K562 (cell line): ENCODE results near the gene OR5D18. TPM values are rescaled to one million over a fixed set of nuclear protein-coding genes. Genes with fewer than 3 reads are reported as not detected.
A peak's percentile ranks its signal among the peaks of the same experiment; 100 is the strongest.

Experiments
- ATAC-seq: fragments of 200-7000 bp; cut with Tn5 transposase; 3 replicates; pipeline ENCODE4 v1.9.1; 2020; ENCODE audit warnings: moderate library complexity
- BruUV-seq: library from RNA; stranded (reverse); fragments of 400-500 nt; replicated peaks from 2 replicates; lab custom pipeline; 2021; lab: Mats Ljungman, UMichigan
- CTCF ChIA-PET: fragments of 300-600 bp; formaldehyde crosslinking; extraction: SDS; loops from one replicate; lab custom pipeline; 2021; ENCODE audit warnings: low intra/inter-chr PET ratio; lab: Yijun Ruan, JAX
- POLR2A ChIA-PET: fragments of 300-600, 350-650 bp; sonication (Branson Sonifier 250); formaldehyde crosslinking; extraction: SDS; loops from one replicate; lab custom pipeline; 2021; ENCODE audit warnings: antibody characterized with exemption, inconsistent platforms; lab: Yijun Ruan, JAX
- DNase-seq, 4 experiments: peaks; one replicate each; pipeline versions ENCODE4 v3.0.0 to v3.0.0-alpha.2; 2011 to 2018; ENCODE audit warnings: low spot score in 3 of 4, mixed read lengths in 3 of 4; ENCODE audit errors: extremely low read depth in 1 of 4
- FAIRE-seq: peaks from 2 replicates; lab custom pipeline; 2011; peaks lifted over from hg19 to GRCh38; lab: Jason Lieb, UNC
- H2AFZ ChIP-seq: 2 replicates; pipeline ENCODE4 v1.6.0; 2011; ENCODE audit warnings: low read depth, low read length, control low read depth, inconsistent platforms
- H3K27ac ChIP-seq: fragments of 200-600 bp; 3 replicates; pipeline ENCODE4 v1.8.0; 2011; ENCODE audit warnings: low read depth, mild to moderate bottlenecking, control low read depth, inconsistent platforms, low read length, moderate library complexity, mixed read lengths; ENCODE audit errors: extremely low read depth
- H3K27me3 ChIP-seq, 2 experiments: fragments of 300-600 bp in 1 of 2; 2 replicates in 1 of 2; 3 replicates in 1 of 2; pipeline versions ENCODE4 v1.6.0 to v1.8.0; 2011; ENCODE audit warnings: inconsistent platforms in 2 of 2, low read length in 2 of 2, mild to moderate bottlenecking in 1 of 2, mixed read lengths in 1 of 2, moderate library complexity in 1 of 2; ENCODE audit not compliant: control insufficient read depth in 2 of 2, insufficient read depth in 2 of 2
- H3K36me3 ChIP-seq: fragments of 300-600 bp; 3 replicates; pipeline ENCODE4 v1.8.0; 2011; ENCODE audit warnings: mild to moderate bottlenecking, low read length, inconsistent platforms; ENCODE audit not compliant: control insufficient read depth, insufficient read depth
- H3K4me1 ChIP-seq, 2 experiments: fragments of 200-600 bp in 1 of 2; replicated peaks in 1 of 2; 2 replicates in 1 of 2; 3 replicates in 1 of 2; pipeline versions ENCODE4 v1.5.1 to v1.8.0; 2011; ENCODE audit warnings: inconsistent platforms in 2 of 2, low read length in 2 of 2, mild to moderate bottlenecking in 1 of 2, mixed read lengths in 1 of 2, moderate library complexity in 1 of 2; ENCODE audit not compliant: control insufficient read depth in 2 of 2, insufficient read depth in 2 of 2
- H3K4me2 ChIP-seq: 2 replicates; pipeline ENCODE4 v1.6.1; 2011; ENCODE audit warnings: low read length, control low read depth, inconsistent platforms, mixed read lengths; ENCODE audit not compliant: insufficient read depth
- H3K4me3 ChIP-seq: fragments of 200-600 bp; sonication (generic), shearing (Covaris generic); 2 replicates; pipeline ENCODE4 v1.5.1; 2016; ENCODE audit warnings: control low read depth, inconsistent platforms
- H3K79me2 ChIP-seq: fragments of 200-600 bp; 3 replicates; pipeline ENCODE4 v1.8.0; 2011; ENCODE audit warnings: low read length, inconsistent platforms; ENCODE audit not compliant: control insufficient read depth, insufficient read depth
- H3K9ac ChIP-seq, 2 experiments: 2 replicates each; pipeline versions ENCODE4 v1.6.0 to v1.6.1; 2011; ENCODE audit warnings: low read depth in 2 of 2, low read length in 2 of 2, control low read depth in 1 of 2, inconsistent platforms in 1 of 2, mild to moderate bottlenecking in 1 of 2, mixed read lengths in 1 of 2; ENCODE audit not compliant: insufficient read depth in 1 of 2
- H3K9me1 ChIP-seq: one replicate; pipeline ENCODE4 v1.6.0; 2011; ENCODE audit warnings: inconsistent platforms, mild to moderate bottlenecking, low read length, moderate library complexity; ENCODE audit not compliant: control insufficient read depth, insufficient read depth
- H3K9me3 ChIP-seq: replicated peaks from 2 replicates; pipeline ENCODE4 v1.5.1; 2011; ENCODE audit warnings: low read depth, low read length, inconsistent platforms; ENCODE audit not compliant: control insufficient read depth, insufficient read depth
- H4K20me1 ChIP-seq: replicated peaks from 2 replicates; pipeline ENCODE4 v1.6.1; 2011; ENCODE audit warnings: low read length, inconsistent platforms, mixed read lengths; ENCODE audit not compliant: control insufficient read depth, insufficient read depth
- C11orf30 ChIP-seq: fragments of 450-650 bp; IDR thresholded peaks from 2 replicates; pipeline ENCODE4 v1.6.1; 2016; ENCODE audit warnings: low read depth, mild to moderate bottlenecking
- ETV5 ChIP-seq: sonication (generic); formaldehyde crosslinking; IDR thresholded peaks from 2 replicates; pipeline ENCODE4 v1.4.0; 2020; ENCODE audit warnings: low read depth, mild to moderate bottlenecking, missing genetic modification reagents
- SLC30A9 ChIP-seq: fragments of 250-450 bp; sonication (Bioruptor Pico); IDR thresholded peaks from 2 replicates; pipeline ENCODE4 v1.8.0; 2022; ENCODE audit warnings: mild to moderate bottlenecking, moderate library complexity
- ZKSCAN8 ChIP-seq: fragments of 200-800 bp; sonication (Bioruptor generic); IDR thresholded peaks from 2 replicates; pipeline ENCODE4 v1.6.1; 2016; ENCODE audit warnings: missing genetic modification characterization, missing compliant biosample characterization
- ZNF140 ChIP-seq: fragments of 250-450 bp; sonication (Bioruptor Pico); IDR thresholded peaks from 2 replicates; pipeline ENCODE4 v1.8.0; 2021; ENCODE audit warnings: moderate library complexity, mild to moderate bottlenecking, inconsistent platforms
- ZNF316 ChIP-seq: fragments of 450-650 bp; IDR thresholded peaks from 2 replicates; pipeline ENCODE4 v1.6.1; 2016
- WGBS: fragments of 100-300 bp; shearing (Covaris generic); methylation state at CpG from one replicate; pipeline ENCODE4 v1.1.6; 2016; ENCODE audit warnings: low coverage, mixed read lengths; ENCODE audit not compliant: insufficient coverage; ENCODE audit errors: missing lambda C conversion rate; 5-methylcytosine and 5-hydroxymethylcytosine counted together
- in situ Hi-C: fragments of 300-500 bp; cut with MboI; formaldehyde crosslinking; loops from 4 replicates; pipeline ENCODE4 v1.15.0; 2018; ENCODE audit warnings: inconsistent platforms, mixed read lengths
- intact Hi-C: fragments of 100-400 bp; cut with micrococcal nuclease; formaldehyde crosslinking; loops from 2 replicates; pipeline ENCODE4 v1.14.2; 2022
- polyA plus RNA-seq, 8 experiments: library from polyadenylated mRNA; depleted of rRNA in 4 of 8; stranded (reverse) in 5 of 8; unstranded in 3 of 8; fragments of >200 nt; fragmentation: Nextera tagmentation in 2 of 8; fragmentation: Illumina TruSeq in 1 of 8; extraction: Ambion mirVana in 2 of 8; extraction: Trizol in 1 of 8; gene quantifications; 2 replicates each; pipeline versions ENCODE4 v1.2.1 to v1.2.3, GENCODE V29; 2011 to 2014; ENCODE audit warnings: inconsistent platforms in 1 of 8, missing spikeins in 1 of 8
- total RNA-seq, 7 experiments: library from RNA; depleted of rRNA in 6 of 7; stranded (reverse); fragments of >200 nt in 6 of 7; fragmentation: Illumina TruSeq in 2 of 7; extraction: Trizol in 2 of 7; gene quantifications; 2 replicates each; pipeline versions ENCODE4 v1.2.1 to v1.2.3, GENCODE V29; 2011 to 2021; ENCODE audit warnings: low replicate concordance in 1 of 7

Gene OR5D18
- total and polyA plus RNA-seq, 9 of the 15 experiments (the other 6 are each of a cell fraction or from before 2014, with no cell fraction given), result not detected

- H3K79me2 ChIP-seq, result no peaks in the 10 kb centered on the region
- no peaks in the 10 kb centered on the region for H3K4me1 ChIP-seq
- ChIA-PET CTCF (no interaction called here), POLR2A (no interaction called here)
- WGBS, result 0% methylated on average over 3 of the region's 3 CpGs
- no peak for DNase-seq
- no peak within 1 kb of the TSS for H3K4me2 ChIP-seq
- FAIRE-seq, result no peak
- no TSS peak for BruUV-seq
- in situ Hi-C loops, result no loop called here
- no peaks in the 10 kb centered on the region for H3K36me3 ChIP-seq
- H3K9me1 ChIP-seq, result no peaks in the 10 kb centered on the region
- TF ChIP-seq ZNF140 (CRISPR knock-in tag), result no peak
- no peak for TF ChIP-seq SLC30A9 (CRISPR knock-in tag)
- no peak for TF ChIP-seq ZKSCAN8 (CRISPR knock-in tag)
- no peak for ATAC-seq
- intact Hi-C loops, result no loop called here
- H3K9ac ChIP-seq, result no peak within 1 kb of the TSS
- no peaks in the 10 kb centered on the region for H4K20me1 ChIP-seq
- H3K27ac ChIP-seq, result no peak within 1 kb of the TSS
- H2AFZ ChIP-seq, result no peak within 1 kb of the TSS
- H3K27me3 ChIP-seq, result no peaks in the 10 kb centered on the region
- H3K9me3 ChIP-seq, result no peaks in the 10 kb centered on the region
- no peak within 1 kb of the TSS for H3K4me3 ChIP-seq
These were observed 19.0 kb downstream of the OR5D18 start, which contains the start of gene OR5D16 for GRCh38 chr11:55838452-55838851. Gene OR5D16, plus strand, starts transcription at chr11:55838752. Its CDS starts 0 bp downstream, at chr11:55838752.

- no peak overlapping the region for H2AFZ ChIP-seq
- WGBS, result 0% methylated on average over 2 of the region's 2 CpGs
- DNase-seq (no peak), FAIRE-seq (no peak)
- in situ Hi-C loops (no loop called here), intact Hi-C loops (no loop called here)
- CTCF ChIA-PET, result no interaction called here
- no peaks in the 10 kb centered on the region for H3K79me2 ChIP-seq
- H3K27ac ChIP-seq, result no peak overlapping the region
- no peak overlapping the region for H3K9ac ChIP-seq
- no peak overlapping the region for H3K4me2 ChIP-seq
- BruUV-seq, result no TSS peak
- H3K27me3 ChIP-seq, result no peaks in the 10 kb centered on the region
- 0 out of 2 replicates have a peak, but pooled peaks have one; percentile 9 for TF ChIP-seq C11orf30
- 0 out of 2 replicates have a peak, but pooled peaks have one; percentile 13 for TF ChIP-seq ZNF316
- no peak for TF ChIP-seq ETV5
- TF ChIP-seq, all 486 proteins: peak for 2
- POLR2A ChIA-PET, result no interaction called here
- no peak for ATAC-seq
- Histone ChIP-seq H3K4me1 (no peaks in the 10 kb centered on the region), H3K4me3 (no peak overlapping the region), H3K9me3 (0 out of 2 replicates have a peak, but pooled peaks cover 2% of the 10 kb centered on the region), H4K20me1 (no peaks in the 10 kb centered on the region), H3K9me1 (no peaks in the 10 kb centered on the region), H3K36me3 (no peaks in the 10 kb centered on the region)
These were observed 28.0 kb downstream of the OR5D18 start for GRCh38 chr11:55847453-55847852.
